ENCODE measurements around the gene ECM2. TPM values are rescaled to one million over a fixed set of nuclear protein-coding genes. Genes with fewer than 3 reads are reported as not detected.

ECM2 gene
- total RNA-seq, 3 donors from 2014 or later, result 13.8 to 92.2 (median 25.5) TPM

DNA sequence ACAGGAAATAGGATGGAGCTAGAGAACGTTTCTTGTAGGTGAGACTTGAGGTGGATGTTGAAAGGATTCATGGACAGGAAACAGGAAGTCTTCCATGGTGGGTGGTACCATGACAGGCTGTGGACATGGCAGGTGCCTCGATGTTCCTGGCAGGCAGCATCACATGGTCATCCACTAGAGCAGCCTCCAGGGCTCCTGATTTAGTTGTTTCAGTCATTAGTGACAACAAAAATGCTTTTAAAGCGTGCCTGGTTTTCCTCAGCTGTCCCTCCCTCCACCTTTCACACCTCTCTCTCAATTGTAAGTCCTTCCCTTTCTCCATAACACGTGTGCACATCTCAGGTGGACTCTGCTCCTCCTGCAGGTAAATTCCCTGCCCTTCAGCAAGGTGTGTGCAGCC, 28.3 kb downstream of the ECM2 start:
- peaks cover 0 to 4% of the 10 kb centered on the region in 2 donors for H3K4me1 ChIP-seq
- DNase-seq (ENCODE audit: low spot score in 2 of 2), result no peak
- no peak overlapping the region for H3K4me3 ChIP-seq
- intact Hi-C loops (cut with DNase I; ENCODE audit: low total_unique reads), result no loop called here
- TF ChIP-seq POLR2AphosphoS5 (IDR thresholded peaks at IDR 0.05) (no peak), POLR2A (IDR thresholded peaks at IDR 0.05) (no peak)
- TF ChIP-seq, protein P1, sequence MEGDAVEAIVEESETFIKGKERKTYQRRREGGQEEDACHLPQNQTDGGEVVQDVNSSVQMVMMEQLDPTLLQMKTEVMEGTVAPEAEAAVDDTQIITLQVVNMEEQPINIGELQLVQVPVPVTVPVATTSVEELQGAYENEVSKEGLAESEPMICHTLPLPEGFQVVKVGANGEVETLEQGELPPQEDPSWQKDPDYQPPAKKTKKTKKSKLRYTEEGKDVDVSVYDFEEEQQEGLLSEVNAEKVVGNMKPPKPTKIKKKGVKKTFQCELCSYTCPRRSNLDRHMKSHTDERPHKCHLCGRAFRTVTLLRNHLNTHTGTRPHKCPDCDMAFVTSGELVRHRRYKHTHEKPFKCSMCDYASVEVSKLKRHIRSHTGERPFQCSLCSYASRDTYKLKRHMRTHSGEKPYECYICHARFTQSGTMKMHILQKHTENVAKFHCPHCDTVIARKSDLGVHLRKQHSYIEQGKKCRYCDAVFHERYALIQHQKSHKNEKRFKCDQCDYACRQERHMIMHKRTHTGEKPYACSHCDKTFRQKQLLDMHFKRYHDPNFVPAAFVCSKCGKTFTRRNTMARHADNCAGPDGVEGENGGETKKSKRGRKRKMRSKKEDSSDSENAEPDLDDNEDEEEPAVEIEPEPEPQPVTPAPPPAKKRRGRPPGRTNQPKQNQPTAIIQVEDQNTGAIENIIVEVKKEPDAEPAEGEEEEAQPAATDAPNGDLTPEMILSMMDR (IDR thresholded peaks at IDR 0.05), result no peak
- H3K27ac ChIP-seq, result peak overlapping the region in 1 of 2 donors; percentile 81
- H3K36me3 ChIP-seq, result no peaks in the 10 kb centered on the region
- no peaks in the 10 kb centered on the region for H3K9me3 ChIP-seq
- H3K27me3 ChIP-seq, result no peaks in the 10 kb centered on the region

- Histone ChIP-seq H3K27me3 (no peaks in the 10 kb centered on the region), H3K9me3 (no peaks in the 10 kb centered on the region), H3K27ac (peak overlapping the region in 1 of 2 donors; percentile 81), H3K36me3 (no peaks in the 10 kb centered on the region), H3K4me3 (no peak overlapping the region), H3K4me1 (peaks cover 0 to 4% of the 10 kb centered on the region in 2 donors)
- TF ChIP-seq POLR2A (IDR thresholded peaks at IDR 0.05) (no peak), POLR2AphosphoS5 (IDR thresholded peaks at IDR 0.05) (no peak)
- TF ChIP-seq, protein P1 (IDR thresholded peaks at IDR 0.05), result no peak
- DNase-seq (ENCODE audit: low spot score in 2 of 2), result no peak
- intact Hi-C loops (cut with DNase I; ENCODE audit: low total_unique reads), result no loop called here
These were observed 28.8 kb downstream of the ECM2 start for GRCh38 chr9:92507005-92507404.

DNA sequence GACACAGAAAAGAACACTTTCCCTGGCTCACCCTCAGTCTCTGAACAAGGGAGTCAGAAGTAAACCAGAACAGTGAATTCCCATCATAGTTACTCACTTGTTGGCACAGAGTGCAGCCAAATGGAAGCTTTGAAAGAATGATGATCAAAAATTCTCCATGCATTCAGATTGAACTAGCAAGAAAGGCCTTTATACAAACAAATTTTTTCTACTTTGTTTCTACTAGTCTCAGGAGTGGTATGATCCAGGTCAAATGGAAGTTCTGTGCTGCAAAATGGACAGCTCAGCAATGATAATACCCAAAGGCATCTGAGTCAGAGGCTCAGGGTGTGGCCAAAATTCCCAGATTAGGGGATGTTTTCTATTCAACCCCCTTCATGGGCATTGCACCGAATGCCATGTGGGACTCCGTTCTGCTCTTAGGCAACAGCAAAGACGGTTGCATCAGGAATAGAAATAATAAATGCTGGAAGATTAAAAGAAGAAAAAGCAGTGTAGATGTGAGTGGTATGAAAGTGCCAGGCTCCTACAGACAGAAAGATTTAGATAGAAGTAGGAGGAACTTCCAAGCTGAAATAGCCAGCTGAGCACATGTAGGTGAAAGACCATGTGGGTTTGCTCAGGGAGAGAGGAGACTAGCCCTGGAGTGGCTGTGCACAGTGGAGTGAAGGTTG, 29.5 kb downstream of the ECM2 start:
- intact Hi-C loops (cut with DNase I; ENCODE audit: low total_unique reads), result no loop called here

GRCh38 chr9:92504881-92505280, 30.9 kb downstream of the ECM2 start:
- H3K27ac ChIP-seq, result peak overlapping the region; percentile 5 to 15
- H3K36me3 ChIP-seq, result no peaks in the 10 kb centered on the region
- H3K4me1 ChIP-seq, result peaks cover 0 to 4% of the 10 kb centered on the region in 2 donors
- no peak for DNase-seq (ENCODE audit: low spot score in 2 of 2)
- H3K4me3 ChIP-seq, result no peak overlapping the region
- no peaks in the 10 kb centered on the region for H3K27me3 ChIP-seq
- TF ChIP-seq, protein P1 (IDR thresholded peaks at IDR 0.05), result no peak
- TF ChIP-seq POLR2A (IDR thresholded peaks at IDR 0.05), result no peak
- H3K9me3 ChIP-seq, result no peaks in the 10 kb centered on the region
- intact Hi-C loops (cut with DNase I; ENCODE audit: low total_unique reads), result no loop called here

More for the DNA sequence above, 29.5 kb downstream of the ECM2 start:
- Histone ChIP-seq H3K36me3 (no peaks in the 10 kb centered on the region), H3K27me3 (no peaks in the 10 kb centered on the region), H3K4me1 (peaks cover 0 to 4% of the 10 kb centered on the region in 2 donors), H3K4me3 (no peak overlapping the region), H3K27ac (peak overlapping the region; percentile 5 to 54), H3K9me3 (no peaks in the 10 kb centered on the region)
- DNase-seq (ENCODE audit: low spot score in 2 of 2), result no peak
- no peak for TF ChIP-seq POLR2A (IDR thresholded peaks at IDR 0.05)
- peak in 1 of 3 donors; percentile 37 for TF ChIP-seq POLR2AphosphoS5 (IDR thresholded peaks at IDR 0.05)

DNA sequence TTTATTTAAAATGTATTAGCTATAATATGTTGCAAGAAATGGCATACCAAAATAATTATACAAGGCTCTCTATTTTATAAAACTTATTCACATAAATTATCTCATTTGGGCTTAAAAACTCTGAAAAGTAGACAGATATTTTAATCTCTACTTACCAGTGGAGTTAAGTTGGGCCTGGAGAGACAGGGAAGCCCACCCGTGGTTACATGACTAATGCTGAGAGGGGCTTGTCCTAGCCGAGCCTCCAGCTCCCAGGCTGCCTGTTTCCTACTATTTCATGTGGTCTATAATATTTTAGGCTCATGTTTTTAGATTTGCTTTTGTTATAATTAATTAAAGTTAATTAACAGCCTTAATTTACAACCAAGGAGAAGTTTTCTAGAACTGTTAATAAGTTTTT, 32.6 kb downstream of the ECM2 start:
- DNase-seq (ENCODE audit: low spot score in 2 of 2), result no peak
- Histone ChIP-seq H3K4me3 (no peak overlapping the region), H3K9me3 (no peaks in the 10 kb centered on the region), H3K36me3 (no peaks in the 10 kb centered on the region), H3K27ac (no peak overlapping the region), H3K27me3 (no peaks in the 10 kb centered on the region), H3K4me1 (peaks cover 0 to 4% of the 10 kb centered on the region in 2 donors)
- TF ChIP-seq POLR2AphosphoS5 (IDR thresholded peaks at IDR 0.05) (no peak), POLR2A (IDR thresholded peaks at IDR 0.05) (no peak)
- TF ChIP-seq, protein P1 (IDR thresholded peaks at IDR 0.05), result no peak
- intact Hi-C loops (cut with DNase I; ENCODE audit: low total_unique reads), result no loop called here
